GM12878 (cell line): ENCODE measurements around the gene POU2F3. TPM values are rescaled to one million over a fixed set of nuclear protein-coding genes. Genes with fewer than 3 reads are reported as not detected.

ENCODE experiments used
- ATAC-seq: fragments of 200-7000 bp; cut with Tn5 transposase; 3 replicates; pipeline ENCODE4 v1.9.1; 2020; ENCODE audit warnings: mild to moderate bottlenecking, moderate library complexity
- BruUV-seq: library from RNA; stranded (reverse); fragments of 400-500 nt; replicated peaks from 2 replicates; lab custom pipeline; 2021; lab: Mats Ljungman, UMichigan
- CTCF ChIA-PET: fragments of 300-600 bp; sonication (Branson Sonifier 250); formaldehyde crosslinking; extraction: SDS; loops from one replicate; lab custom pipeline; 2021; ENCODE audit warnings: inconsistent platforms; lab: Yijun Ruan, JAX
- POLR2A ChIA-PET: fragments of 350-600 bp; formaldehyde crosslinking; extraction: SDS; loops from one replicate; lab custom pipeline; 2021; ENCODE audit warnings: inconsistent platforms; lab: Charles Lee
- RAD21 ChIA-PET: fragments of 300-600 bp; sonication (Branson Sonifier 250); formaldehyde crosslinking; loops from one replicate; lab custom pipeline; 2023; ENCODE audit warnings: antibody characterized with exemption; ENCODE audit not compliant: unreplicated experiment; lab: Charles Lee
- SMC1A ChIA-PET: fragments of 300-600 bp; sonication (Branson Sonifier 250); formaldehyde crosslinking; loops from one replicate; lab custom pipeline; 2023; ENCODE audit not compliant: unreplicated experiment, uncharacterized antibody; lab: Charles Lee
- DNase-seq: peaks from one replicate; pipeline ENCODE4 v3.0.0-alpha.2; 2011; ENCODE audit warnings: low read depth, low spot score
- FAIRE-seq: peaks from 3 replicates; lab custom pipeline; 2011; peaks lifted over from hg19 to GRCh38; lab: Jason Lieb, UNC
- H2AFZ ChIP-seq: 2 replicates; pipeline ENCODE4 v1.6.0; 2011; ENCODE audit warnings: low read depth, low read length, control low read depth; ENCODE audit not compliant: control insufficient read depth
- H3K27ac ChIP-seq: 2 replicates; pipeline ENCODE4 v1.5.1; 2011; ENCODE audit warnings: control low read depth; ENCODE audit not compliant: control insufficient read depth, insufficient read depth
- H3K27me3 ChIP-seq, 2 experiments: replicated peaks in 1 of 2; 2 replicates each; pipeline versions ENCODE4 v1.6.0 to v1.6.1; 2011; ENCODE audit warnings: low read length in 1 of 2; ENCODE audit not compliant: control insufficient read depth in 2 of 2, insufficient read depth in 2 of 2
- H3K36me3 ChIP-seq, 2 experiments: 2 replicates each; pipeline ENCODE4 v1.5.1; 2011; ENCODE audit warnings: low read length in 1 of 2; ENCODE audit not compliant: control insufficient read depth in 2 of 2, insufficient read depth in 2 of 2
- H3K4me1 ChIP-seq: 2 replicates; pipeline ENCODE4 v1.6.1; 2011; ENCODE audit warnings: mild to moderate bottlenecking, low read length, moderate library complexity, mixed read lengths; ENCODE audit not compliant: control insufficient read depth, insufficient read depth
- H3K4me2 ChIP-seq: 2 replicates; pipeline ENCODE4 v1.6.0; 2011; ENCODE audit warnings: control low read depth; ENCODE audit not compliant: control insufficient read depth, insufficient read depth
- H3K4me3 ChIP-seq: fragments of 200-600 bp; sonication (generic); 2 replicates; pipeline ENCODE4 v1.5.1; 2016
- H3K79me2 ChIP-seq: 2 replicates; pipeline ENCODE4 v1.6.0; 2011; ENCODE audit warnings: low read length; ENCODE audit not compliant: control insufficient read depth, insufficient read depth
- H3K9ac ChIP-seq: 2 replicates; pipeline ENCODE4 v1.8.0; 2011; ENCODE audit warnings: low read length, control low read depth, mixed read lengths; ENCODE audit not compliant: control insufficient read depth, insufficient read depth
- H3K9me3 ChIP-seq: replicated peaks from 3 replicates; pipeline ENCODE4 v1.5.1; 2011; ENCODE audit warnings: mild to moderate bottlenecking, low read length; ENCODE audit not compliant: control insufficient read depth, insufficient read depth
- H4K20me1 ChIP-seq: 2 replicates; pipeline ENCODE4 v1.6.0; 2011; ENCODE audit not compliant: control insufficient read depth, insufficient read depth
- BHLHE40 ChIP-seq, 2 experiments: fragments of 450-650 bp in 1 of 2; IDR thresholded peaks; 2 replicates each; pipeline ENCODE4 v1.6.1; 2011 to 2017; ENCODE audit warnings: low read depth in 2 of 2, borderline replicate concordance in 1 of 2, improper control_type of control experiment in 1 of 2, low read length in 1 of 2, mild to moderate bottlenecking in 1 of 2
- CTCF ChIP-seq, 3 experiments: IDR thresholded peaks in 2 of 3; conservative IDR thresholded peaks in 1 of 3; 2 replicates each; pipeline ENCODE4 v1.5.1; 2011; ENCODE audit warnings: low read depth in 3 of 3, low read length in 3 of 3, mild to moderate bottlenecking in 3 of 3, control low read depth in 2 of 3, moderate library complexity in 2 of 3, inconsistent platforms in 1 of 3, mixed read lengths in 1 of 3; ENCODE audit not compliant: control insufficient read depth in 2 of 3, insufficient read depth in 1 of 3; ENCODE audit errors: extremely low read depth in 1 of 3
- EP300 ChIP-seq, 2 experiments: fragments of 150-350 bp in 1 of 2; IDR thresholded peaks; 2 replicates each; pipeline ENCODE4 v1.6.1; 2011 to 2012; ENCODE audit warnings: low read depth in 2 of 2, low read length in 2 of 2, borderline replicate concordance in 1 of 2, improper control_type of control experiment in 1 of 2, inconsistent platforms in 1 of 2; ENCODE audit not compliant: control insufficient read depth in 1 of 2
- GABPA ChIP-seq: IDR thresholded peaks from 2 replicates; pipeline ENCODE4 v1.6.1; 2014; ENCODE audit warnings: antibody characterized with exemption, low read depth, mild to moderate bottlenecking, inconsistent platforms
- JUND ChIP-seq: IDR thresholded peaks from 2 replicates; pipeline ENCODE4 v1.6.1; 2012; ENCODE audit warnings: low read depth, mild to moderate bottlenecking, low read length, improper control_type of control experiment, moderate library complexity
- MEF2B ChIP-seq: fragments of 450-650 bp; IDR thresholded peaks from 2 replicates; pipeline ENCODE4 v1.6.1; 2018; ENCODE audit warnings: mild to moderate bottlenecking, moderate library complexity; ENCODE audit not compliant: partially characterized antibody, poor library complexity, severe bottlenecking
- MXI1 ChIP-seq: fragments of 150-350 bp; IDR thresholded peaks from 2 replicates; pipeline ENCODE4 v1.6.1; 2011; ENCODE audit warnings: low read depth, mild to moderate bottlenecking, inconsistent platforms, low read length, improper control_type of control experiment
- NFIC ChIP-seq: IDR thresholded peaks from 2 replicates; pipeline ENCODE4 v1.6.1; 2012; ENCODE audit warnings: low read depth, mild to moderate bottlenecking, inconsistent platforms, low read length, moderate library complexity
- NRF1 ChIP-seq: conservative IDR thresholded peaks from 2 replicates; pipeline ENCODE4 v1.6.1; 2011; ENCODE audit warnings: mild to moderate bottlenecking, low read depth, low read length, improper control_type of control experiment
- RELB ChIP-seq: fragments of 450-650 bp; IDR thresholded peaks from 2 replicates; pipeline ENCODE4 v1.6.1; 2017; ENCODE audit warnings: low read depth, mild to moderate bottlenecking, moderate library complexity
- RFX5 ChIP-seq: IDR thresholded peaks from 2 replicates; pipeline ENCODE4 v1.6.1; 2011; ENCODE audit warnings: low read depth, low read length, improper control_type of control experiment
- RUNX3 ChIP-seq: IDR thresholded peaks from 2 replicates; pipeline ENCODE4 v1.6.1; 2012; ENCODE audit warnings: low read length, inconsistent platforms
- YBX1 ChIP-seq: fragments of 450-650 bp; IDR thresholded peaks from 2 replicates; pipeline ENCODE4 v1.6.1; 2016; ENCODE audit warnings: antibody characterized with exemption
- WGBS: methylation state at CpG from one replicate; pipeline ENCODE4 v1.1.6; 2016; ENCODE audit warnings: low lambda C conversion rate; ENCODE audit not compliant: insufficient replicate concordance, insufficient coverage; ENCODE audit errors: missing lambda C conversion rate; 5-methylcytosine and 5-hydroxymethylcytosine counted together
- in situ Hi-C: fragments of 300-500 bp; cut with MboI; formaldehyde crosslinking; loops from 9 replicates; pipeline ENCODE4 v1.14.3; 2018; ENCODE audit warnings: mixed read lengths
- intact Hi-C: fragments of 100-400 bp; cut with micrococcal nuclease; formaldehyde crosslinking; loops from one replicate; pipeline ENCODE4 v1.14.2; 2022; ENCODE audit not compliant: unreplicated experiment
- polyA plus RNA-seq, 11 experiments: library from polyadenylated mRNA; depleted of rRNA in 4 of 11; unstranded in 6 of 11; stranded (reverse) in 5 of 11; fragments of >200 nt; fragmentation: Nextera tagmentation in 4 of 11; fragmentation: Illumina TruSeq in 1 of 11; extraction: Ambion mirVana in 4 of 11; extraction: Trizol in 1 of 11; gene quantifications; 1 replicate in 1 of 11; 2 replicates in 10 of 11; pipeline versions ENCODE4 v1.2.1 to v1.2.3, GENCODE V29; 2011 to 2016; ENCODE audit warnings: inconsistent platforms in 2 of 11, missing spikeins in 2 of 11, low read depth in 1 of 11
- total RNA-seq, 4 experiments: library from RNA; depleted of rRNA in 3 of 4; stranded (reverse); fragments of >200 nt in 3 of 4; fragmentation: Illumina TruSeq in 1 of 4; extraction: Trizol in 1 of 4; gene quantifications; 2 replicates each; pipeline versions ENCODE4 v1.2.1 to v1.2.3, GENCODE V29; 2013 to 2021

Gene POU2F3
- total and polyA plus RNA-seq, 10 of the 15 experiments (the other 5 are each of a cell fraction or from before 2014, with no cell fraction given): 0.09 to 4.4 (median 0.33) TPM

DNA sequence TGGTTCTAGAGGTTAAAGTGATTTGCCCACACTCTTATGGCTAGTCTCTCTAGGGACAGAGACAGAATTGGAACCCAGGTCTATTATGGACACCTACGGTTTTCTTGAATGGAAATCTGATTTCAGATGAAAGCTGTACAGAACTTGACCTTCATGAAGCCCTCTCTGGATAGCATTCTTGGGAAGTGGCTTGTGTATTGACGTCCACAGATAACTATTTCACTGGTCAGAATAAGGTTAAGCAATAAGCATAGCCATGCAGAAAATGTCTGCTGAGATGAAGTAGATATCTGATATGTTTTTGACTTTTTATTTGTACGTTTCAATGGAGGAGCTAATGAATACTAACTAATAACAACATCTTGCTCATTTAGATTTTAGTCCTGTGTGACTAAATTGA lies 86.3 kb downstream of the POU2F3 start (continued):
- TF ChIP-seq NRF1 (no peak), CTCF (IDR thresholded peaks at IDR 0.05 in 2 of 3, conservative IDR thresholded peaks at IDR 0.05 in 1 of 3; ENCODE audit: control insufficient read depth in 2 of 3, extremely low read depth in 1 of 3, insufficient read depth in 1 of 3, low read depth in 3 of 3, low read length in 3 of 3) (no peak), EP300 (IDR thresholded peaks at IDR 0.05; ENCODE audit: borderline replicate concordance in 1 of 2, control insufficient read depth in 1 of 2, low read depth in 2 of 2, low read length in 2 of 2) (no peak), GABPA (no peak), JUND (no peak)
- TF ChIP-seq, all 136 proteins: peak for 0

- Histone ChIP-seq H4K20me1 (no peaks in the 10 kb centered on the region), H3K4me3 (peak overlapping the region; percentile 72; the same call in 1 of the 2 replicates), H3K9ac (no peak overlapping the region), H3K4me2 (peak overlapping the region; percentile 87; the same call in 1 of the 2 replicates), H3K79me2 (no peaks in the 10 kb centered on the region), H3K27me3 (no peaks in the 10 kb centered on the region; a peak in 2 of 4 replicates), H3K9me3 (no peaks in the 10 kb centered on the region; the same call in 2 of the 3 replicates), H3K36me3 (no peaks in the 10 kb centered on the region), H2AFZ (no peak overlapping the region), H3K27ac (peak overlapping the region; percentile 1; the same call in 1 of the 2 replicates), H3K4me1 (no peaks in the 10 kb centered on the region)
- 26% methylated on average over 4 of the region's 4 CpGs for WGBS
- SMC1A ChIA-PET: interaction anchor here (1.0 to 3.1 kb wide), 15 partner anchors 8 to 571 kb away, joined by 3 to 15 read pairs (median 5); no protein-coding TSS in a partner anchor
- CTCF ChIA-PET: interaction anchor here (0.8 to 3.1 kb wide), 10 partner anchors 9 to 161 kb away, joined by 3 to 25 read pairs (median 3); partner anchors contain the start of gene ARHGEF12
- intact Hi-C loops: no loop called here
- POLR2A ChIA-PET: interaction anchor here (1.0 to 1.7 kb wide), 7 partner anchors 9 to 73 kb away, joined by 3 to 8 read pairs (median 4); partner anchors contain the start of gene ARHGEF12
- no TSS peak for BruUV-seq
- DNase-seq (no peak), ATAC-seq (peak; percentile 9; the same call in 2 of the 3 replicates), FAIRE-seq (no peak)
- in situ Hi-C loops: no loop called here
- RAD21 ChIA-PET: interaction anchor here (0.7 to 1.7 kb wide), 8 partner anchors 8 to 358 kb away, joined by 3 to 5 read pairs (median 4); no protein-coding TSS in a partner anchor
- peak; percentile 19 to 43; a peak in 1 of 4 replicates for TF ChIP-seq BHLHE40 (IDR thresholded peaks at IDR 0.05; ENCODE audit: borderline replicate concordance in 1 of 2, low read depth in 2 of 2, low read length in 1 of 2)
- no peak for TF ChIP-seq RFX5
- peak; percentile 44; the same call in 1 of the 2 replicates for TF ChIP-seq NFIC
- TF ChIP-seq YBX1: no peak
- 0 out of 2 replicates have a peak, but pooled peaks have one; percentile 25 for TF ChIP-seq MXI1
- peak; percentile 68 for TF ChIP-seq MEF2B
- peak; percentile 46; the same call in 1 of the 2 replicates for TF ChIP-seq RELB
- peak; percentile 78 for TF ChIP-seq RUNX3
These were observed 86.9 kb downstream of the POU2F3 start for GRCh38 chr11:120326845-120327281.
